Panc1 (cell line): ENCODE results near the gene TAF1A. TPM values are rescaled to one million over a fixed set of nuclear protein-coding genes. Genes with fewer than 3 reads are reported as not detected.
A peak's percentile ranks its signal among the peaks of the same experiment; 100 is the strongest.

Experiments
- ATAC-seq: fragments of 200-7000 bp; cut with Tn5 transposase; 2 replicates; pipeline ENCODE4 v1.9.1; 2020; ENCODE audit warnings: mild to moderate bottlenecking, moderate library complexity
- BruUV-seq: library from RNA; stranded (reverse); fragments of 400-500 nt; replicated peaks from 2 replicates; lab custom pipeline; 2021; lab: Mats Ljungman, UMichigan
- CTCF ChIA-PET: fragments of 300-600 bp; sonication (Branson Sonifier 250); formaldehyde crosslinking; loops from one replicate; lab custom pipeline; 2022; ENCODE audit warnings: antibody characterized with exemption; lab: Charles Lee
- POLR2A ChIA-PET: fragments of 300-600 bp; sonication (Branson Sonifier 250); formaldehyde crosslinking; loops from one replicate; lab custom pipeline; 2022; ENCODE audit warnings: antibody characterized with exemption; lab: Charles Lee
- DNase-seq: peaks from one replicate; pipeline ENCODE4 v3.0.0-alpha.2; 2010; ENCODE audit warnings: low read depth, low spot score
- H3K27ac ChIP-seq: 2 replicates; pipeline ENCODE4 v1.5.1; 2011; ENCODE audit warnings: mild to moderate bottlenecking, low read length, inconsistent platforms
- H3K27me3 ChIP-seq: fragments of 200-500 bp; sonication (Bioruptor generic); 2 replicates; pipeline ENCODE4 v1.6.0; 2014; ENCODE audit warnings: low read length, inconsistent platforms; ENCODE audit not compliant: control insufficient read depth, insufficient read depth
- H3K36me3 ChIP-seq: fragments of 200-500 bp; sonication (Bioruptor generic); 2 replicates; pipeline ENCODE4 v1.5.1; 2014; ENCODE audit warnings: inconsistent platforms, mild to moderate bottlenecking, low read length, moderate library complexity; ENCODE audit not compliant: control insufficient read depth, insufficient read depth
- H3K4me1 ChIP-seq: 2 replicates; pipeline ENCODE4 v1.5.1; 2011; ENCODE audit warnings: inconsistent platforms, mild to moderate bottlenecking, low read length, moderate library complexity; ENCODE audit not compliant: control insufficient read depth, insufficient read depth
- H3K4me3 ChIP-seq, 2 experiments: 2 replicates each; pipeline ENCODE4 v1.5.1; 2011 to 2012; ENCODE audit warnings: low read depth in 2 of 2, low read length in 2 of 2, mild to moderate bottlenecking in 2 of 2, inconsistent platforms in 1 of 2, moderate library complexity in 1 of 2
- H3K9me3 ChIP-seq: fragments of 200-500 bp; sonication (Bioruptor generic); 2 replicates; pipeline ENCODE4 v1.5.1; 2014; ENCODE audit warnings: low read depth, mild to moderate bottlenecking, inconsistent platforms, low read length, moderate library complexity; ENCODE audit not compliant: control insufficient read depth, insufficient read depth
- CTCF ChIP-seq: fragments of 450-650 bp; IDR thresholded peaks from 2 replicates; pipeline ENCODE4 v1.5.1; 2017; ENCODE audit warnings: mild to moderate bottlenecking
- POLR2AphosphoS5 ChIP-seq: IDR thresholded peaks from 2 replicates; pipeline ENCODE4 v1.6.1; 2012; ENCODE audit warnings: mild to moderate bottlenecking, low read depth, low read length, moderate library complexity
- REST ChIP-seq, 2 experiments: IDR thresholded peaks; 2 replicates each; pipeline ENCODE4 v1.6.1; 2011 to 2012; ENCODE audit warnings: low read depth in 2 of 2, control low read depth in 1 of 2, low read length in 1 of 2, mild to moderate bottlenecking in 1 of 2, moderate library complexity in 1 of 2; ENCODE audit not compliant: insufficient read depth in 1 of 2
- SIN3A ChIP-seq: IDR thresholded peaks from 2 replicates; pipeline ENCODE4 v1.6.1; 2012; ENCODE audit warnings: low read depth, mild to moderate bottlenecking, low read length, moderate library complexity, borderline replicate concordance; ENCODE audit not compliant: insufficient read depth
- TCF7L2 ChIP-seq: IDR thresholded peaks from 2 replicates; pipeline ENCODE4 v1.6.1; 2011; ENCODE audit warnings: mild to moderate bottlenecking, low read depth, low read length, inconsistent platforms
- in situ Hi-C: cut with HindIII; loops from 2 replicates; pipeline ENCODE4 v1.10.0; 2016; ENCODE audit warnings: low sequenced_read_pairs, low pct_unique_long_range_greater_than_20kb
- intact Hi-C: fragments of 100-400 bp; cut with micrococcal nuclease; formaldehyde crosslinking; loops from one replicate; pipeline ENCODE4 v1.10.0; 2022; ENCODE audit not compliant: unreplicated experiment
- total RNA-seq: library from RNA; stranded (reverse); gene quantifications from one replicate; pipeline ENCODE4 v1.2.1, GENCODE V29; 2021; ENCODE audit not compliant: unreplicated experiment

Gene TAF1A
- total RNA-seq, 1 experiment from 2014 or later = 11.6 TPM

GRCh38 chr1:222620566-222620965 lies 30.8 kb upstream of the TAF1A start:
- Histone ChIP-seq H3K4me3 (no peak overlapping the region), H3K36me3 (peaks cover 5% of the 10 kb centered on the region), H3K4me1 (peaks cover 16% of the 10 kb centered on the region), H3K9me3 (no peaks in the 10 kb centered on the region), H3K27ac (no peak overlapping the region), H3K27me3 (no peaks in the 10 kb centered on the region)
- no TSS peak for BruUV-seq
- CTCF ChIA-PET = interaction anchor here (1.3 kb wide), 1 partner anchor 14 kb away, joined by 4 read pairs; no protein-coding TSS in a partner anchor
- ATAC-seq (no peak), DNase-seq (no peak)
- in situ Hi-C loops = loop anchor here (5.0 kb wide), 1 partner anchor 33 kb away; the partner anchor contains the start of gene TAF1A
- intact Hi-C loops = no loop called here
- POLR2A ChIA-PET = no interaction called here
- TF ChIP-seq REST (IDR thresholded peaks at IDR 0.05; ENCODE audit: insufficient read depth in 1 of 2, low read depth in 2 of 2, low read length in 1 of 2) = no peak
- TF ChIP-seq CTCF = no peak
- TF ChIP-seq POLR2AphosphoS5 = no peak
- TF ChIP-seq TCF7L2 = no peak
- no peak for TF ChIP-seq SIN3A

- CTCF ChIA-PET = interaction anchor here (0.8 kb wide), 1 partner anchor 15 kb away, joined by 3 read pairs; no protein-coding TSS in a partner anchor
- in situ Hi-C loops = no loop called here
- TSS peak; percentile 61 for BruUV-seq
- H3K9me3 ChIP-seq = no peaks in the 10 kb centered on the region
- peak overlapping the region; percentile 82 to 88 for H3K4me3 ChIP-seq
- intact Hi-C loops = no loop called here
- no peak for TF ChIP-seq POLR2AphosphoS5
- TF ChIP-seq REST (IDR thresholded peaks at IDR 0.05; ENCODE audit: insufficient read depth in 1 of 2, low read depth in 2 of 2, low read length in 1 of 2) = no peak
- no peak for TF ChIP-seq CTCF
- no peak for TF ChIP-seq TCF7L2
- TF ChIP-seq SIN3A = no peak; the same call in 1 of the 2 replicates
- DNase-seq (no peak), ATAC-seq (peak; percentile 68)
- peaks cover 16% of the 10 kb centered on the region for H3K4me1 ChIP-seq
- POLR2A ChIA-PET = no interaction called here
- H3K36me3 ChIP-seq = peaks cover 5% of the 10 kb centered on the region
- peak overlapping the region; percentile 49 for H3K27ac ChIP-seq
- peaks cover under 1% of the 10 kb centered on the region; the same call in 1 of the 2 replicates for H3K27me3 ChIP-seq
These were observed 29.3 kb upstream of the TAF1A start for GRCh38 chr1:222618880-222619596.
